ENCODE measurements around the gene RGS4. TPM values are rescaled to one million over a fixed set of nuclear protein-coding genes. Genes with fewer than 3 reads are reported as not detected.

The RGS4 gene
- total and polyA plus RNA-seq, 2 experiments from 2014 or later: 6.8 to 16.8 TPM

GRCh38 chr1:163055005-163055404, 14.2 kb upstream of the RGS4 start:
- WGBS (ENCODE audit: low lambda C conversion rate, missing lambda C conversion rate): 16% methylated on average over 2 of the region's 2 CpGs
- Histone ChIP-seq H3K27ac (no peak overlapping the region), H3K4me2 (no peak overlapping the region), H2AFZ (no peak overlapping the region), H3K27me3 (no peaks in the 10 kb centered on the region), H3K79me2 (no peaks in the 10 kb centered on the region), H3K9me3 (ENCODE audit: low read depth) (no peaks in the 10 kb centered on the region), H3K4me1 (ENCODE audit: insufficient read depth) (no peaks in the 10 kb centered on the region), H4K20me1 (ENCODE audit: insufficient read depth, poor library complexity, severe bottlenecking) (no peaks in the 10 kb centered on the region), H3K36me3 (replicated peaks; ENCODE audit: insufficient read depth, low read depth) (no peaks in the 10 kb centered on the region), H3K4me3 (no peak overlapping the region), H3K9me2 (replicated peaks; ENCODE audit: insufficient read depth) (no peaks in the 10 kb centered on the region)
- TF ChIP-seq EZH2phosphoT487 (IDR thresholded peaks at IDR 0.05; ENCODE audit: low read depth, severe bottlenecking, unreplicated experiment): no peak
- TF ChIP-seq, protein P1, sequence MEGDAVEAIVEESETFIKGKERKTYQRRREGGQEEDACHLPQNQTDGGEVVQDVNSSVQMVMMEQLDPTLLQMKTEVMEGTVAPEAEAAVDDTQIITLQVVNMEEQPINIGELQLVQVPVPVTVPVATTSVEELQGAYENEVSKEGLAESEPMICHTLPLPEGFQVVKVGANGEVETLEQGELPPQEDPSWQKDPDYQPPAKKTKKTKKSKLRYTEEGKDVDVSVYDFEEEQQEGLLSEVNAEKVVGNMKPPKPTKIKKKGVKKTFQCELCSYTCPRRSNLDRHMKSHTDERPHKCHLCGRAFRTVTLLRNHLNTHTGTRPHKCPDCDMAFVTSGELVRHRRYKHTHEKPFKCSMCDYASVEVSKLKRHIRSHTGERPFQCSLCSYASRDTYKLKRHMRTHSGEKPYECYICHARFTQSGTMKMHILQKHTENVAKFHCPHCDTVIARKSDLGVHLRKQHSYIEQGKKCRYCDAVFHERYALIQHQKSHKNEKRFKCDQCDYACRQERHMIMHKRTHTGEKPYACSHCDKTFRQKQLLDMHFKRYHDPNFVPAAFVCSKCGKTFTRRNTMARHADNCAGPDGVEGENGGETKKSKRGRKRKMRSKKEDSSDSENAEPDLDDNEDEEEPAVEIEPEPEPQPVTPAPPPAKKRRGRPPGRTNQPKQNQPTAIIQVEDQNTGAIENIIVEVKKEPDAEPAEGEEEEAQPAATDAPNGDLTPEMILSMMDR (IDR thresholded peaks at IDR 0.05; ENCODE audit: poor library complexity): no peak
- TF ChIP-seq EZH2 (IDR thresholded peaks at IDR 0.05; ENCODE audit: borderline replicate concordance): no peak
- no peak for DNase-seq (ENCODE audit: low spot score)

GRCh38 chr1:163055531-163055930, 13.6 kb upstream of the RGS4 start:
- Histone ChIP-seq H3K4me1 (ENCODE audit: insufficient read depth) (no peaks in the 10 kb centered on the region), H3K36me3 (replicated peaks; ENCODE audit: insufficient read depth, low read depth) (no peaks in the 10 kb centered on the region), H3K9me3 (ENCODE audit: low read depth) (no peaks in the 10 kb centered on the region), H3K4me3 (no peak overlapping the region), H3K9me2 (replicated peaks; ENCODE audit: insufficient read depth) (no peaks in the 10 kb centered on the region), H3K27ac (no peak overlapping the region), H3K27me3 (no peaks in the 10 kb centered on the region), H3K79me2 (no peaks in the 10 kb centered on the region), H3K4me2 (no peak overlapping the region), H4K20me1 (ENCODE audit: insufficient read depth, poor library complexity, severe bottlenecking) (no peaks in the 10 kb centered on the region), H2AFZ (no peak overlapping the region)
- TF ChIP-seq EZH2 (IDR thresholded peaks at IDR 0.05; ENCODE audit: borderline replicate concordance): no peak
- TF ChIP-seq EZH2phosphoT487 (IDR thresholded peaks at IDR 0.05; ENCODE audit: low read depth, severe bottlenecking, unreplicated experiment): no peak
- TF ChIP-seq, protein P1 (IDR thresholded peaks at IDR 0.05; ENCODE audit: poor library complexity): no peak
- WGBS (ENCODE audit: low lambda C conversion rate, missing lambda C conversion rate): 62% methylated on average over 4 of the region's 4 CpGs
- DNase-seq (ENCODE audit: low spot score): no peak

- no peak overlapping the region for H3K4me3 ChIP-seq
- H3K27ac ChIP-seq: peak overlapping the region; percentile 24
- no peaks in the 10 kb centered on the region for H3K27me3 ChIP-seq
- H3K9me2 ChIP-seq (replicated peaks; ENCODE audit: insufficient read depth): no peaks in the 10 kb centered on the region
- TF ChIP-seq, protein P1 (IDR thresholded peaks at IDR 0.05; ENCODE audit: poor library complexity): no peak
- TF ChIP-seq EZH2 (IDR thresholded peaks at IDR 0.05; ENCODE audit: borderline replicate concordance) (no peak), EZH2phosphoT487 (IDR thresholded peaks at IDR 0.05; ENCODE audit: low read depth, severe bottlenecking, unreplicated experiment) (no peak)
- no peak for DNase-seq (ENCODE audit: low spot score)
- H2AFZ ChIP-seq: no peak overlapping the region
- no peaks in the 10 kb centered on the region for H4K20me1 ChIP-seq (ENCODE audit: insufficient read depth, poor library complexity, severe bottlenecking)
- H3K4me1 ChIP-seq (ENCODE audit: insufficient read depth): no peaks in the 10 kb centered on the region
- no peaks in the 10 kb centered on the region for H3K79me2 ChIP-seq
- H3K36me3 ChIP-seq (replicated peaks; ENCODE audit: insufficient read depth, low read depth): no peaks in the 10 kb centered on the region
- H3K4me2 ChIP-seq: no peak overlapping the region
- no peaks in the 10 kb centered on the region for H3K9me3 ChIP-seq (ENCODE audit: low read depth)
Observed at GRCh38 chr1:163056831-163057230, 12.3 kb upstream of the RGS4 start.
